T-helper 2 cell (primary cell): ENCODE results near the gene POU5F1.
"Not testable (repeated sequence)": the region's sequence is repeated elsewhere in the genome, so short reads cannot be mapped to it uniquely, and the experiment has no call there.

Experiments used
- DNase-seq, 5 experiments: peaks; one replicate each; pipeline versions ENCODE4 v3.0.0 to v3.0.0-alpha.2; 2012 to 2022

The POU5F1 gene

GRCh38 chr6:31165064-31165832 is 5.2 kb downstream of the POU5F1 start:
- DNase-seq: not testable (repeated sequence)

- not testable (repeated sequence) for DNase-seq
These were observed 5.9 kb downstream of the POU5F1 start for GRCh38 chr6:31164475-31165063.

- no peak for DNase-seq
These were observed 6.6 kb downstream of the POU5F1 start for GRCh38 chr6:31163922-31164321.

GRCh38 chr6:31162463-31163165 is 7.9 kb downstream of the POU5F1 start:
- DNase-seq: no peak

GRCh38 chr6:31161216-31162126 is 9.0 kb downstream of the POU5F1 start:
- no peak for DNase-seq

- peak in 2 of 5 experiments; percentile 31 to 51 for DNase-seq
These were observed 11.3 kb downstream of the POU5F1 start for GRCh38 chr6:31158863-31159855.

- peak; percentile 96 to 99 (median 99) for DNase-seq
These were observed 12.2 kb downstream of the POU5F1 start, which contains the start of gene TCF19 for GRCh38 chr6:31158140-31158862. Gene TCF19, plus strand, starts transcription at chr6:31158589. Its CDS starts 881 bp downstream, at chr6:31159470.

GRCh38 chr6:31157513-31158139 is 12.9 kb downstream of the POU5F1 start, which contains the start of gene CCHCR1:
Gene CCHCR1, minus strand, starts transcription at chr6:31157802. Its CDS starts 202 bp downstream, at chr6:31157600.
- DNase-seq: no peak

- no peak for DNase-seq
These were observed 13.8 kb downstream of the POU5F1 start for GRCh38 chr6:31156641-31157040.

- DNase-seq: no peak
These were observed 16.0 kb downstream of the POU5F1 start for GRCh38 chr6:31154436-31154835.

- no peak for DNase-seq
These were observed 17.7 kb downstream of the POU5F1 start for GRCh38 chr6:31152781-31153180.

- DNase-seq: no peak
These were observed 20.5 kb downstream of the POU5F1 start for GRCh38 chr6:31149827-31150447.

- no peak for DNase-seq
These were observed 25.1 kb downstream of the POU5F1 start for GRCh38 chr6:31145386-31145785.

GRCh38 chr6:31144970-31145340 is 25.5 kb downstream of the POU5F1 start:
- no peak for DNase-seq

- DNase-seq: no peak
These were observed 26.0 kb downstream of the POU5F1 start for GRCh38 chr6:31144296-31144969.

- DNase-seq: no peak
These were observed 27.3 kb downstream of the POU5F1 start for GRCh38 chr6:31143148-31143547.

GRCh38 chr6:31142361-31142761 is 28.1 kb downstream of the POU5F1 start:
- no peak for DNase-seq

GRCh38 chr6:31140643-31141042 is 29.8 kb downstream of the POU5F1 start:
- DNase-seq: no peak

GRCh38 chr6:31139599-31139998 is 30.9 kb downstream of the POU5F1 start:
- DNase-seq: no peak
